Hepatocyte (in vitro differentiated cells): ENCODE results near the gene RAB43.
"Not testable (repeated sequence)": the region's sequence is repeated elsewhere in the genome, so short reads cannot be mapped to it uniquely, and the experiment has no call there.

ENCODE experiments used
- CTCF ChIP-seq: fragments of 200-600 bp; sonication (generic); IDR thresholded peaks from 2 replicates; pipeline ENCODE4 v1.5.1; 2016; ENCODE audit warnings: antibody characterized with exemption, mild to moderate bottlenecking; ENCODE audit not compliant: poor library complexity
- EZH2 ChIP-seq: fragments of 200-600 bp; sonication (generic); IDR thresholded peaks from 2 replicates; pipeline ENCODE4 v1.6.1; 2016; ENCODE audit warnings: antibody characterized with exemption, mild to moderate bottlenecking, borderline replicate concordance

GRCh38 chr3:129111076-129111780 lies 10.4 kb downstream of the RAB43 start:
- TF ChIP-seq EZH2, CTCF: not testable (repeated sequence)
